Chondrocyte (in vitro differentiated cells): ENCODE results near the gene TH. TPM values are rescaled to one million over a fixed set of nuclear protein-coding genes. Genes with fewer than 3 reads are reported as not detected.

ENCODE experiments used
- DNase-seq: peaks from one replicate; pipeline ENCODE4 v3.0.0; 2021; ENCODE audit warnings: mixed read lengths, low spot score
- H3K27ac Mint-ChIP-seq: one replicate; pipeline ENCODE4 v1.8.0; 2021; ENCODE audit warnings: mild to moderate bottlenecking, moderate library complexity, mixed read lengths; ENCODE audit not compliant: unreplicated experiment
- H3K27me3 Mint-ChIP-seq: 2 replicates; pipeline ENCODE4 v1.8.0; 2021; ENCODE audit warnings: low read depth, mixed read lengths
- H3K36me3 Mint-ChIP-seq: 2 replicates; pipeline ENCODE4 v1.8.0; 2021; ENCODE audit warnings: low read depth, mixed read lengths
- H3K4me1 Mint-ChIP-seq: 2 replicates; pipeline ENCODE4 v1.8.0; 2021; ENCODE audit warnings: low read depth, mild to moderate bottlenecking, mixed read lengths
- H3K4me3 Mint-ChIP-seq: one replicate; pipeline ENCODE4 v1.8.0; 2021; ENCODE audit warnings: mild to moderate bottlenecking, moderate library complexity, mixed read lengths; ENCODE audit not compliant: unreplicated experiment
- H3K9me3 Mint-ChIP-seq: 2 replicates; pipeline ENCODE4 v1.8.0; 2021; ENCODE audit warnings: low read depth, mixed read lengths
- CTCF ChIP-seq: fragments of 200-600 bp; sonication (generic); IDR thresholded peaks from 2 replicates; pipeline ENCODE4 v1.5.0; 2021; ENCODE audit warnings: antibody characterized with exemption, mild to moderate bottlenecking, moderate library complexity
- total RNA-seq: library from RNA; stranded (reverse); gene quantifications from 3 replicates; pipeline ENCODE4 v1.2.1, GENCODE V29; 2021

Gene TH
- total RNA-seq, 1 donor from 2014 or later, result not detected

GRCh38 chr11:2157294-2158040 lies 14.1 kb downstream of the TH start:
- Mint-ChIP-seq H3K9me3 (no peaks in the 10 kb centered on the region), H3K4me3 (no peak overlapping the region), H3K27ac (no peak overlapping the region), H3K36me3 (no peaks in the 10 kb centered on the region), H3K27me3 (no peaks in the 10 kb centered on the region), H3K4me1 (no peaks in the 10 kb centered on the region)
- TF ChIP-seq CTCF, result no peak
- DNase-seq, result no peak

DNA sequence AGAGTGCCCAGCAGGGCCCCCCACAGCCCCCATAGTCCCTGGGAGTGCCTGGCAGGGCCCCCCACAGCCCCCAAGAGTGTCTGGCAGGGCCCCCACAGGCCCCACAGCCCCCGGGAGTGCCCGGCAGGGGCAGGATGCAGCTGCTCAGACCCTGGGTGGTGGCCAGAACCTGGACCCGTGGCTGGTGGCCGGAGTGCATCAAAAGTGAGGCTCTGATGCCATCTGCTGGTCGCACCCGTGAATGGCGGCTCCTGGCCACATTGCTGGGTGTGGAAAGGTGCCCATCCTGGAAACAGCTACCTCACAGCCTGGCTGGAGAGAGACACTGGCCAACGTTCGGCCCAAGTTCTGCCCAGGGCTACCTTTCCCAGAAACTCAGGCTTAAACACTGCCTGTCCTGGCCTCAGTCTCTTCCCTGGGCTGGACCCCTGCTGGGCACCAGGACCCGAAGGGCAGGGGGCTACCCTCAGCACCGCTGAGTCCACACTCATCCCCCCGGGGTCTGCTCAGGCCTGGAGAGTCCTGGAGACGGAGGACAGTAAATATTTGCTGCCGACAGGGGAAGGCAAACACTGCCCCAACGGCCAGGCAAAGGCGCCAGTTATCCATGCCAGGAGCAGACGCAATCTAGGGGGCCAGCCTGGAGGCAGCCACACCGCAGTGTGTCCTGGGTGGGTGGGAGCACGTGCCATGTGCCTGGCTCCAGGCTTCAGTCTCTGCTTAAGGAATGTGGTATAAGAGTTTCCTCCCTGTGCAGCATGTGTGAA lies 15.0 kb downstream of the TH start:
- Mint-ChIP-seq H3K27me3 (no peaks in the 10 kb centered on the region), H3K36me3 (no peaks in the 10 kb centered on the region), H3K4me1 (peaks cover 4% of the 10 kb centered on the region), H3K27ac (no peak overlapping the region), H3K4me3 (no peak overlapping the region), H3K9me3 (no peaks in the 10 kb centered on the region)
- TF ChIP-seq CTCF, result peak; percentile 90
- no peak for DNase-seq

DNA sequence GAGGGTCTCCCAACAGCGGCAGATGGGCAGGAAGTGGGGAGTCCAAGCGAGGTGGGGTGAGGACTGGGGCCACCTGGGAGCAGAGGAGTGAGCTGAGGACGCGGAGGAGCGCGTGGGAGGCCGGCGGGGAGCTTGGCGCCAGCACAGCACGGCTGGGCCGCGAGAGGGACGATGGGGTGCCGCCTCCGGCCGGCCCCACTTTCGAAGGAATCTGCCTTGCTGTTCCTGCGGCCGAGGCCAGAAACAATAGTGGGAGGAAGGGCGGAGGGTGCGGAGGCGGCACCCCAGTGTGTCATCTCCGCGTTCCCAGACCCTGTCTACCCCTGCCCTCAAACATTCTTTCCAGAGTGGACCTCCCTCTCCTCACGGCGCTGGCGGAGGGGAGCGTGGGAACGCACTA lies 16.1 kb downstream of the TH start:
- Mint-ChIP-seq H3K27ac (no peak overlapping the region), H3K27me3 (peaks cover 4% of the 10 kb centered on the region), H3K4me3 (no peak overlapping the region), H3K4me1 (peaks cover 6% of the 10 kb centered on the region), H3K36me3 (no peaks in the 10 kb centered on the region), H3K9me3 (no peaks in the 10 kb centered on the region)
- TF ChIP-seq CTCF, result no peak
- no peak for DNase-seq

DNA sequence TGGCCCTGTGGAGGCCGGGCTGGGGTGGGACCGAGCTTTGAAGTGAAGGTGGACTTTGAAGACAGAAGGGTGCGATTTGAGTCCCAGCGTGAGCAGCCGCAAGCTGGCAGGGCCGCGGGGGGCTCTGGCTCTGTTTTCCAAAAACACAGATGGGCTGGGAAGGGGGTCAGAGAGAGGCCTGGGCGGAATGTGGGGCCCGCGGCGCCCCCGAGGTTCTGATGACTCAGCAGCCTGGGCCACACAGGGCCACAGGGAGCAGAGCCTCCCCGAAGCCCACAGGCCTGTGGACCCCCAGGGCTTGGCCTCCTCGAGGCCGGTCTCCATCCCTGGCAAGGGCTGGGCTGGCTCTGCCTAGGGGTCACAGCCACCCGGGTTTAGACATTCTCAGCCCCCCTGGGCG lies 16.7 kb downstream of the TH start:
- Mint-ChIP-seq H3K4me3 (no peak overlapping the region), H3K27ac (no peak overlapping the region), H3K36me3 (no peaks in the 10 kb centered on the region), H3K4me1 (peaks cover 12% of the 10 kb centered on the region), H3K9me3 (no peaks in the 10 kb centered on the region), H3K27me3 (peaks cover 8% of the 10 kb centered on the region)
- DNase-seq, result no peak
- TF ChIP-seq CTCF, result no peak

- Mint-ChIP-seq H3K27me3 (peaks cover 10% of the 10 kb centered on the region), H3K4me1 (peaks cover 15% of the 10 kb centered on the region), H3K9me3 (no peaks in the 10 kb centered on the region), H3K4me3 (no peak overlapping the region), H3K36me3 (no peaks in the 10 kb centered on the region), H3K27ac (no peak overlapping the region)
- DNase-seq, result no peak
- TF ChIP-seq CTCF, result no peak
Observed at GRCh38 chr11:2154195-2154585, 17.4 kb downstream of the TH start.
